CD4-positive, alpha-beta T cell (primary cell): ENCODE data around the gene MUSK. TPM values are rescaled to one million over a fixed set of nuclear protein-coding genes. Genes with fewer than 3 reads are reported as not detected.

Experiments
- ATAC-seq: fragments of 200-7000 bp; cut with Tn5 transposase; one replicate; pipeline ENCODE4 v1.10.0; 2022; ENCODE audit warnings: mild to moderate bottlenecking; ENCODE audit not compliant: poor library complexity
- CTCF ChIA-PET: fragments of 350-600 bp; sonication (Branson Sonifier 250); formaldehyde crosslinking; loops from one replicate; lab custom pipeline; 2021; ENCODE audit warnings: antibody characterized with exemption, inconsistent platforms; lab: Charles Lee
- POLR2A ChIA-PET: fragments of 350-600 bp; sonication (Branson Sonifier 250); formaldehyde crosslinking; loops from one replicate; lab custom pipeline; 2021; ENCODE audit warnings: antibody characterized with exemption, inconsistent platforms; lab: Charles Lee
- DNase-seq, 14 experiments: peaks; one replicate each; pipeline ENCODE4 v3.0.0-alpha.2; 2013 to 2020; ENCODE audit warnings: mixed read lengths in 2 of 14
- H3K27ac ChIP-seq, 2 donors: one replicate each; pipeline versions ENCODE4 v1.5.1 to v1.7.0; 2013; ENCODE audit warnings: low read length in 2 of 2, low read depth in 1 of 2, mild to moderate bottlenecking in 1 of 2
- H3K27me3 ChIP-seq, 2 experiments: 1 replicate in 1 of 2; 2 replicates in 1 of 2; pipeline versions ENCODE4 v1.6.1 to v1.7.0; 2013; ENCODE audit warnings: low read length in 2 of 2, control low read depth in 1 of 2, mild to moderate bottlenecking in 1 of 2, moderate library complexity in 1 of 2; ENCODE audit not compliant: insufficient read depth in 2 of 2, control insufficient read depth in 1 of 2
- H3K36me3 ChIP-seq: one replicate; pipeline ENCODE4 v1.6.1; 2013; ENCODE audit warnings: low read length, control low read depth; ENCODE audit not compliant: insufficient read depth
- H3K4me1 ChIP-seq: one replicate; pipeline ENCODE4 v1.6.1; 2013; ENCODE audit warnings: low read length, control low read depth; ENCODE audit not compliant: insufficient read depth
- H3K4me3 ChIP-seq: one replicate; pipeline ENCODE4 v1.5.1; 2013; ENCODE audit warnings: mild to moderate bottlenecking, low read length, moderate library complexity
- H3K9me3 ChIP-seq, 2 experiments: 1 replicate in 1 of 2; 2 replicates in 1 of 2; pipeline versions ENCODE4 v1.6.1 to v1.7.0; 2013; ENCODE audit warnings: low read length in 2 of 2, mild to moderate bottlenecking in 2 of 2, control low read depth in 1 of 2, moderate library complexity in 1 of 2; ENCODE audit not compliant: control insufficient read depth in 1 of 2, insufficient read depth in 1 of 2
- H3K27ac Mint-ChIP-seq: one replicate; pipeline ENCODE4 v1.8.0; 2020; ENCODE audit warnings: mixed read lengths
- H3K27me3 Mint-ChIP-seq: one replicate; pipeline ENCODE4 v1.8.0; 2021; ENCODE audit warnings: mixed read lengths
- H3K36me3 Mint-ChIP-seq: one replicate; pipeline ENCODE4 v1.8.0; 2021; ENCODE audit warnings: low read depth, mixed read lengths
- H3K4me1 Mint-ChIP-seq: one replicate; pipeline ENCODE4 v1.8.0; 2021; ENCODE audit warnings: low read depth, mixed read lengths
- H3K4me3 Mint-ChIP-seq: one replicate; pipeline ENCODE4 v1.8.0; 2020; ENCODE audit warnings: mild to moderate bottlenecking, mixed read lengths
- H3K9me3 Mint-ChIP-seq: one replicate; pipeline ENCODE4 v1.8.0; 2020; ENCODE audit warnings: mixed read lengths
- intact Hi-C, 2 experiments: fragments of 100-400 bp; cut with DNase I in 1 of 2; cut with micrococcal nuclease in 1 of 2; formaldehyde crosslinking; loops; one replicate each; pipeline versions ENCODE4 v1.15.1 to v1.9.0; 2023 to 2025; cut with DNase I, micrococcal nuclease
- total RNA-seq, 174 experiments: library from RNA in 2 of 174; stranded (reverse) in 2 of 174; gene quantifications; one replicate each; pipeline ENCODE4 v1.2.3 and lab custom pipeline; 2021 to 2026
- TF ChIP-seq, protein P1 (sequence below): fragments of 200-600 bp; IDR thresholded peaks from one replicate; pipeline ENCODE4 v1.8.0; 2022; ENCODE audit warnings: antibody characterized with exemption, mild to moderate bottlenecking

Gene MUSK
- total RNA-seq, 2 experiments from 2014 or later, result not detected

DNA sequence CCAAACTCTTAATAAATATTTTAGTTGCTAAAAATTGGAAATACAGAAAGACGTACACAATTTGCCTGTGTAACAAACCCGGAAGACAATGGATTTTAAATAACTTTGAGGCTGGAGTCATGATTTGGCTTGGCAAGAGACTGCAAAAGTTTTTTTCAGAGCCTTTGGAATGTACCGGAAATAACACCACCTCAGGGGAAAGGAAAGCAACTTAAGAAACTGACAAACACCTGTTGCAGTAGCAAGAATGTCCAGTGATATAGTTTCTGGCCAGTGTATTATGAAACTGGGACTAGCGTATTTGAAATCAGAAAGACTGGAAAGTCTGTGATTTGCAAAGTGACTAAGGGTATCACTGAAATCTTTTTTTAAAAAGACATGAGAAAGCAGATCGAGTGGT lies 842 bp downstream of the MUSK start:
- Histone ChIP-seq H3K27ac (no peak overlapping the region), H3K4me3 (no peak overlapping the region), H3K27me3 (no peaks in the 10 kb centered on the region), H3K9me3 (no peaks in the 10 kb centered on the region), H3K36me3 (no peaks in the 10 kb centered on the region), H3K4me1 (no peaks in the 10 kb centered on the region)
- ChIA-PET CTCF (no interaction called here), POLR2A (no interaction called here)
- Mint-ChIP-seq H3K4me1 (no peaks in the 10 kb centered on the region), H3K36me3 (no peaks in the 10 kb centered on the region), H3K27me3 (no peaks in the 10 kb centered on the region), H3K9me3 (no peaks in the 10 kb centered on the region), H3K4me3 (no peak overlapping the region), H3K27ac (no peak overlapping the region)
- ATAC-seq, result no peak
- DNase-seq, result no peak
- intact Hi-C loops, result no loop called here
- TF ChIP-seq, protein P1, sequence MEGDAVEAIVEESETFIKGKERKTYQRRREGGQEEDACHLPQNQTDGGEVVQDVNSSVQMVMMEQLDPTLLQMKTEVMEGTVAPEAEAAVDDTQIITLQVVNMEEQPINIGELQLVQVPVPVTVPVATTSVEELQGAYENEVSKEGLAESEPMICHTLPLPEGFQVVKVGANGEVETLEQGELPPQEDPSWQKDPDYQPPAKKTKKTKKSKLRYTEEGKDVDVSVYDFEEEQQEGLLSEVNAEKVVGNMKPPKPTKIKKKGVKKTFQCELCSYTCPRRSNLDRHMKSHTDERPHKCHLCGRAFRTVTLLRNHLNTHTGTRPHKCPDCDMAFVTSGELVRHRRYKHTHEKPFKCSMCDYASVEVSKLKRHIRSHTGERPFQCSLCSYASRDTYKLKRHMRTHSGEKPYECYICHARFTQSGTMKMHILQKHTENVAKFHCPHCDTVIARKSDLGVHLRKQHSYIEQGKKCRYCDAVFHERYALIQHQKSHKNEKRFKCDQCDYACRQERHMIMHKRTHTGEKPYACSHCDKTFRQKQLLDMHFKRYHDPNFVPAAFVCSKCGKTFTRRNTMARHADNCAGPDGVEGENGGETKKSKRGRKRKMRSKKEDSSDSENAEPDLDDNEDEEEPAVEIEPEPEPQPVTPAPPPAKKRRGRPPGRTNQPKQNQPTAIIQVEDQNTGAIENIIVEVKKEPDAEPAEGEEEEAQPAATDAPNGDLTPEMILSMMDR, result no peak

DNA sequence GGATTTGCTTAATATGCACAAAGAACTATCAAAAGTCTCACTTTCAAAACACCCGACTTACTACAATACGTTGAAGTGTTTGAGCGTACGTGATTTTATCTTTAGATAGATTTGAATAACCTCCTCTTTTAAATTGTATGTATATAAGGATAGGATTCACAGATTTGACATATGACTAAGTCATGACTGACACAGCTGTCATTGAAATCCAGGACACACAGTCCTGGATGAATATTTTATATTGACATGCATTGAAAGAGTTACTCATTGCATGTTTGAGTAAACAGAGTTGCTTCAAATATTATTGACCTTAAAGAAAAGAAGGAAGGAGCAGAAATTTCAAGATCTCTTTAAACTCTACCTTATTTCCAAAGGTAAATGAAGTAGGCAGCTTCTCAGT lies 3.3 kb downstream of the MUSK start:
- Mint-ChIP-seq H3K9me3 (no peaks in the 10 kb centered on the region), H3K27ac (no peak overlapping the region), H3K4me3 (no peak overlapping the region), H3K36me3 (no peaks in the 10 kb centered on the region), H3K27me3 (no peaks in the 10 kb centered on the region), H3K4me1 (no peaks in the 10 kb centered on the region)
- CTCF ChIA-PET, result no interaction called here
- Histone ChIP-seq H3K9me3 (peaks cover 0 to 5% of the 10 kb centered on the region in 2 experiments), H3K27me3 (no peaks in the 10 kb centered on the region), H3K4me3 (no peak overlapping the region), H3K36me3 (no peaks in the 10 kb centered on the region), H3K4me1 (no peaks in the 10 kb centered on the region), H3K27ac (no peak overlapping the region)
- no peak for DNase-seq
- intact Hi-C loops, result no loop called here
- no peak for ATAC-seq
- TF ChIP-seq, protein P1, result no peak
- POLR2A ChIA-PET, result no interaction called here

DNA sequence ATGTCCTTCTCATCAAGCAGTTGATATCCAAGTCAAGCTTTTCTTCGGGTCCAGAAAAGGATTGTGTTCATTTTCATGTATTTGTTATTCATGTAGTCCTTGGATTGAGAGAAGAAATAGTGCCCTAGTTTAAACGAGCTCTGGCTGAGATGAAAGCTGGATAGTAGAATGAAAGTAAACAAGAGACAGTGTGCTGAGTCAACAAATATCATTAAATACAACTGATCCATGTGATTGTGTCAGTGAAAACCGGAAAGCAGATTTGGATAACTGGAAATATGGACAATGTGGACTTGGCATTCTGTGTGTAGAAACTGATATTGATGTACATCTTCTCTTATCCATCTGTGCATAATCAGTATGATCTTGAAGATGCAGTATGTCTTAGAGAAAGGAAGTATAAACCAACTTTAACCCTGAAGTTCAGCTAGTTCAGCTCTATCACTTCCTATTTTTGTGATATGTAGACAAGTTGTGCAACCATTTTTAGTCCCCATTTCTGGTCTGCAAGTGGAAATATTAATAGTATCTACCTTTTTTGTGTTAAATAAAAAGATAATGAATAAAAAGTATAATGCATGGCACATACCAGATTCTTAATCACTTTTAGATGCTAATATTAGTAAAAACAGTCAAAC lies 4.4 kb downstream of the MUSK start:
- H3K36me3 Mint-ChIP-seq, result no peaks in the 10 kb centered on the region
- H3K27me3 ChIP-seq, result no peaks in the 10 kb centered on the region
- DNase-seq, result no peak
- no peaks in the 10 kb centered on the region for H3K4me1 ChIP-seq
- peaks cover 2% of the 10 kb centered on the region for H3K9me3 Mint-ChIP-seq
- no peak overlapping the region for H3K4me3 Mint-ChIP-seq
- ChIA-PET CTCF (interaction anchor here (0.6 kb wide), 1 partner anchor 278 kb away, joined by 3 read pairs; no protein-coding TSS in a partner anchor), POLR2A (interaction anchor here (0.7 kb wide), 1 partner anchor 136 kb away, joined by 3 read pairs; no protein-coding TSS in a partner anchor)
- no peak overlapping the region for H3K27ac ChIP-seq
- H3K27ac Mint-ChIP-seq, result no peak overlapping the region
- H3K27me3 Mint-ChIP-seq, result no peaks in the 10 kb centered on the region
- H3K4me1 Mint-ChIP-seq, result no peaks in the 10 kb centered on the region
- no peak overlapping the region for H3K4me3 ChIP-seq
- no peaks in the 10 kb centered on the region for H3K36me3 ChIP-seq
- no peak for ATAC-seq
- intact Hi-C loops, result no loop called here
- TF ChIP-seq, protein P1, result no peak
- H3K9me3 ChIP-seq, result peaks cover 0 to 5% of the 10 kb centered on the region in 2 experiments
